PC-9 (cell line): ENCODE results near the gene PCSK9. TPM values are rescaled to one million over a fixed set of nuclear protein-coding genes. Genes with fewer than 3 reads are reported as not detected.

Experiments used
- BruUV-seq: library from RNA; stranded (reverse); fragments of 400-500 nt; replicated peaks from 2 replicates; lab custom pipeline; 2021; lab: Mats Ljungman, UMichigan
- CTCF ChIA-PET: fragments of 300-600 bp; sonication (Branson Sonifier 250); formaldehyde crosslinking; loops from one replicate; lab custom pipeline; 2022; ENCODE audit warnings: antibody characterized with exemption; lab: Charles Lee
- POLR2A ChIA-PET: fragments of 300-600 bp; sonication (Branson Sonifier 250); formaldehyde crosslinking; loops from one replicate; lab custom pipeline; 2022; ENCODE audit warnings: antibody characterized with exemption; ENCODE audit not compliant: unreplicated experiment; lab: Charles Lee
- DNase-seq, 2 experiments: peaks; one replicate each; pipeline versions ENCODE4 v3.0.0 to v3.0.0-alpha.2; 2015 to 2022; ENCODE audit warnings: mixed read lengths in 1 of 2
- H2AFZ ChIP-seq: fragments of 200-600 bp; sonication (generic); 2 replicates; pipeline ENCODE4 v1.8.1; 2017; ENCODE audit warnings: antibody characterized with exemption
- H3F3A ChIP-seq: fragments of 200-600 bp; sonication (generic); 2 replicates; pipeline ENCODE4 v1.8.1; 2017; ENCODE audit warnings: antibody characterized with exemption, mild to moderate bottlenecking, low read depth; ENCODE audit not compliant: insufficient read depth
- H3K27ac ChIP-seq: fragments of 200-600 bp; sonication (generic); 2 replicates; pipeline ENCODE4 v1.6.1; 2016; ENCODE audit warnings: mixed run types
- H3K27me3 ChIP-seq: fragments of 200-600 bp; sonication (generic); 2 replicates; pipeline ENCODE4 v1.6.1; 2016; ENCODE audit warnings: low read depth, mixed run types; ENCODE audit not compliant: insufficient read depth
- H3K36me3 ChIP-seq: fragments of 200-600 bp; sonication (generic); 2 replicates; pipeline ENCODE4 v1.6.1; 2016; ENCODE audit warnings: low read depth, mixed run types
- H3K4me1 ChIP-seq: fragments of 200-600 bp; sonication (generic); replicated peaks from 2 replicates; pipeline ENCODE4 v1.6.1; 2016; ENCODE audit warnings: mixed run types; ENCODE audit not compliant: insufficient read depth
- H3K4me2 ChIP-seq: fragments of 200-600 bp; sonication (generic); 2 replicates; pipeline ENCODE4 v1.6.1; 2017; ENCODE audit warnings: mixed run types
- H3K4me3 ChIP-seq: fragments of 200-600 bp; sonication (generic); 2 replicates; pipeline ENCODE4 v1.6.1; 2016; ENCODE audit warnings: mixed run types
- H3K79me2 ChIP-seq: fragments of 200-600 bp; sonication (generic); 2 replicates; pipeline ENCODE4 v1.6.1; 2017; ENCODE audit warnings: low read depth, mixed run types
- H3K9me2 ChIP-seq: fragments of 200-600 bp; sonication (generic); 2 replicates; pipeline ENCODE4 v1.8.1; 2017; ENCODE audit warnings: mild to moderate bottlenecking; ENCODE audit not compliant: insufficient read depth
- H3K9me3 ChIP-seq: fragments of 200-600 bp; sonication (generic); 2 replicates; pipeline ENCODE4 v1.8.1; 2016; ENCODE audit warnings: low read depth; ENCODE audit not compliant: insufficient read depth
- H4K20me1 ChIP-seq: fragments of 200-600 bp; sonication (generic); 2 replicates; pipeline ENCODE4 v1.8.1; 2017; ENCODE audit not compliant: insufficient read depth
- EZH2 ChIP-seq: fragments of 200-600 bp; sonication (generic); IDR thresholded peaks from 2 replicates; pipeline ENCODE4 v1.8.0; 2017; ENCODE audit warnings: antibody characterized with exemption, low read depth
- intact Hi-C: fragments of 100-400 bp; cut with micrococcal nuclease; formaldehyde crosslinking; loops from one replicate; pipeline ENCODE4 v1.10.0; 2022; ENCODE audit not compliant: unreplicated experiment
- total RNA-seq: library from RNA; stranded (reverse); gene quantifications from 2 replicates; pipeline ENCODE4 v1.2.3, GENCODE V29; 2021
- TF ChIP-seq, protein P1 (sequence below): fragments of 200-600 bp; sonication (generic); conservative IDR thresholded peaks from 2 replicates; pipeline ENCODE4 v1.6.1; 2017; ENCODE audit warnings: mixed run types, antibody characterized with exemption, mild to moderate bottlenecking, moderate library complexity

Gene PCSK9
- total RNA-seq, 1 experiment from 2014 or later: 133 TPM

DNA sequence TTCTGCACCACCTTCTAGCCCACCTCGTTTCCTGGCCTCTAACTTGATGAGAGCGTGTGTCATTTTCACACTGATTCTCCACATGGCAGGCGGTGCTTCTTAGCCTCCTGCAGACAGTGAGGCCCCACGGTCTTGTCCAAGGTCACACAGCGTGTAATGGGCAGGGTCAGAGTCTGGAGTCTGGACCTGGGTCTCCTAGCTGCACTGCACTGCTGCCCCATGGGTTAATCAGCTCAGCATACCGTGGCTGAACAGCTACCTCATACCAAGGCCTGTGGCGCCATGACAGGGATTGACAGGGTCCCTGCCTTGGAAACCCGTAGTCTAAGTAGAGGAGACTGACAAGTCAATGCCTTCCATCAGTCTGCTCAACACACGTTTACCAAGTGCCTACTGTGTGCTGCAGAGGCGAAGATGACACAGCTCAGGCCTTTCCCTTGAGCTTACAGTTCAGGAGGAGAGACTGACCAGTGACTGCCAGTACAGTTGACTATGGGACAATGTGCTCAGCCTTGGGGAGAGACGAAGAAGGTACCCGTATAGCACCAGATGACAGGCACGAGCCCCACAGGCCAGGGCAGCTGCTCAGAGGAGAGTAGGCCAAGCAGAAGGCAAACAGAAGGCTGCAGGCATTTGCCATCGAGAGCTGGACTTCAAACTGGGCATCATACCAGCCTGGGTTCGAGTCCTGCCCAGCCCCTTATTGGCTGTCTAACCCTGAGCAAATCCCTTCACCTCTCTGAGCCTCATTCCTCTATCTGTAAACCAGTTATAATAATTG, 5.5 kb downstream of the PCSK9 start:
- CTCF ChIA-PET: no interaction called here
- POLR2A ChIA-PET: no interaction called here

GRCh38 chr1:55045430-55045829, 6.1 kb downstream of the PCSK9 start:
- Histone ChIP-seq H3K27me3 (no peaks in the 10 kb centered on the region), H3K4me2 (no peak overlapping the region), H3K27ac (no peak overlapping the region), H3K9me2 (no peaks in the 10 kb centered on the region), H3K9me3 (no peaks in the 10 kb centered on the region), H2AFZ (no peak overlapping the region), H4K20me1 (no peaks in the 10 kb centered on the region), H3K4me3 (no peak overlapping the region), H3K4me1 (peaks cover 11% of the 10 kb centered on the region), H3K36me3 (no peaks in the 10 kb centered on the region; the same call in 1 of the 2 replicates), H3K79me2 (peaks cover 9% of the 10 kb centered on the region), H3F3A (no peaks in the 10 kb centered on the region)
- intact Hi-C loops: no loop called here
- CTCF ChIA-PET: no interaction called here
- POLR2A ChIA-PET: no interaction called here
- no TSS peak for BruUV-seq
- TF ChIP-seq EZH2: no peak
- TF ChIP-seq, protein P1, sequence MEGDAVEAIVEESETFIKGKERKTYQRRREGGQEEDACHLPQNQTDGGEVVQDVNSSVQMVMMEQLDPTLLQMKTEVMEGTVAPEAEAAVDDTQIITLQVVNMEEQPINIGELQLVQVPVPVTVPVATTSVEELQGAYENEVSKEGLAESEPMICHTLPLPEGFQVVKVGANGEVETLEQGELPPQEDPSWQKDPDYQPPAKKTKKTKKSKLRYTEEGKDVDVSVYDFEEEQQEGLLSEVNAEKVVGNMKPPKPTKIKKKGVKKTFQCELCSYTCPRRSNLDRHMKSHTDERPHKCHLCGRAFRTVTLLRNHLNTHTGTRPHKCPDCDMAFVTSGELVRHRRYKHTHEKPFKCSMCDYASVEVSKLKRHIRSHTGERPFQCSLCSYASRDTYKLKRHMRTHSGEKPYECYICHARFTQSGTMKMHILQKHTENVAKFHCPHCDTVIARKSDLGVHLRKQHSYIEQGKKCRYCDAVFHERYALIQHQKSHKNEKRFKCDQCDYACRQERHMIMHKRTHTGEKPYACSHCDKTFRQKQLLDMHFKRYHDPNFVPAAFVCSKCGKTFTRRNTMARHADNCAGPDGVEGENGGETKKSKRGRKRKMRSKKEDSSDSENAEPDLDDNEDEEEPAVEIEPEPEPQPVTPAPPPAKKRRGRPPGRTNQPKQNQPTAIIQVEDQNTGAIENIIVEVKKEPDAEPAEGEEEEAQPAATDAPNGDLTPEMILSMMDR: no peak
- no peak for DNase-seq

More for the DNA sequence above, 5.5 kb downstream of the PCSK9 start:
- Histone ChIP-seq H3K27me3 (no peaks in the 10 kb centered on the region), H3K9me3 (no peaks in the 10 kb centered on the region), H4K20me1 (no peaks in the 10 kb centered on the region), H3F3A (no peaks in the 10 kb centered on the region), H3K36me3 (no peaks in the 10 kb centered on the region; the same call in 1 of the 2 replicates), H3K27ac (no peak overlapping the region), H3K4me3 (no peak overlapping the region), H3K9me2 (no peaks in the 10 kb centered on the region), H3K4me2 (no peak overlapping the region), H3K4me1 (peaks cover 12% of the 10 kb centered on the region), H3K79me2 (peaks cover 15% of the 10 kb centered on the region), H2AFZ (no peak overlapping the region)
- BruUV-seq: no TSS peak
- no peak for DNase-seq
- TF ChIP-seq EZH2: no peak
- TF ChIP-seq, protein P1: no peak
- intact Hi-C loops: no loop called here

GRCh38 chr1:55046871-55047270, 7.5 kb downstream of the PCSK9 start:
- Histone ChIP-seq H3K4me2 (no peak overlapping the region), H3K27me3 (no peaks in the 10 kb centered on the region), H3K4me1 (no peaks in the 10 kb centered on the region), H3K9me3 (no peaks in the 10 kb centered on the region), H3K9me2 (no peaks in the 10 kb centered on the region), H3F3A (no peaks in the 10 kb centered on the region), H3K79me2 (no peaks in the 10 kb centered on the region), H3K36me3 (no peaks in the 10 kb centered on the region; the same call in 1 of the 2 replicates), H3K27ac (no peak overlapping the region), H3K4me3 (no peak overlapping the region), H2AFZ (no peak overlapping the region), H4K20me1 (no peaks in the 10 kb centered on the region)
- no peak for DNase-seq
- CTCF ChIA-PET: no interaction called here
- intact Hi-C loops: no loop called here
- POLR2A ChIA-PET: no interaction called here
- no TSS peak for BruUV-seq
- no peak for TF ChIP-seq EZH2
- TF ChIP-seq, protein P1: no peak
